NB4 (cell line): ENCODE data around the gene EIF4B.

Source experiments
- MYC ChIP-seq: IDR thresholded peaks from 2 replicates; pipeline ENCODE4 v1.6.1; 2011; ENCODE audit warnings: low read depth, low read length
- POLR2A ChIP-seq: IDR thresholded peaks from 2 replicates; pipeline ENCODE4 v1.6.1; 2011; ENCODE audit warnings: mild to moderate bottlenecking; ENCODE audit not compliant: insufficient read length; ENCODE audit errors: extremely low read depth
- TF ChIP-seq, protein P1 (sequence below): IDR thresholded peaks from one replicate; pipeline ENCODE4 v1.5.1; 2012; ENCODE audit warnings: low read depth, low read length
- TF ChIP-seq, protein P2 (sequence below): IDR thresholded peaks from 2 replicates; pipeline ENCODE4 v1.6.1; 2011; ENCODE audit warnings: low read depth, low read length

DNA sequence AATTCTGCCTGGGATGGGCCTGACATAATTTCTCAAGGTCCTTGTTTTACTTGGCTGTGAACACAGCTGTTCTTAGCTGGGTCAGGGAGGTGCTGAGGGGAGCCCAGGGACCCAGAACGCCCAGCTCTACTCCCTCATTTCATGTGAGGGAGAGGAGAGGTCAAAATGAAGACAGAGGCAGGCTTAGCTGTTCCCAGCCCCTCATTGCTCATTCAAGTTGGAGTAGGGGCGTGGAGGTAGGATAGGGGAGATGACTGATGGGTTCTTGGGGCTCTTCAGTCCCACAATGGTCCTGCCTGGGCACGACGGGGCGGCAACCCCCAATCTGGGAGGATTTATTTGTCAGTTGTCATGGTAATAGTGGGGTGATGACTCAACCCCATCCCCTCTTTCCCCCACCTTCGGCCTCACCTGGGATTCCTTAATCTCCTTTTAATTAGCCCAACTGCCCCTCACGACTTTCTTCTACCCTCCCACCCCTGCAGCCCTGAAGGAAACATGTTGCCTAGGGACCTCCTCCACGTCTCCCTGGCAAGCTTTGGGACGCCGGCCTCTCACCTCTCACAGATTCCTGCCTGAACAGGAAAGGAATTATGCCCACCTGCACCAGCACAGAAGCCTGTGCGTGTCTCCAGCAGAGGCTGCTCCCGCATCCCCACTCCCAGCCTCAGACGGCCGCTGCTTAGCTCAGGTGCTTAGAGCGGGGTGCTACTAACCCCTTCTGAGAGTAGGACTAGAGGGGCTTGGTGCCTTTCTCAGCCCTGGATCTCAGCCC is 62.7 kb downstream of the EIF4B start:
- TF ChIP-seq MYC: no peak
- TF ChIP-seq, protein P1, sequence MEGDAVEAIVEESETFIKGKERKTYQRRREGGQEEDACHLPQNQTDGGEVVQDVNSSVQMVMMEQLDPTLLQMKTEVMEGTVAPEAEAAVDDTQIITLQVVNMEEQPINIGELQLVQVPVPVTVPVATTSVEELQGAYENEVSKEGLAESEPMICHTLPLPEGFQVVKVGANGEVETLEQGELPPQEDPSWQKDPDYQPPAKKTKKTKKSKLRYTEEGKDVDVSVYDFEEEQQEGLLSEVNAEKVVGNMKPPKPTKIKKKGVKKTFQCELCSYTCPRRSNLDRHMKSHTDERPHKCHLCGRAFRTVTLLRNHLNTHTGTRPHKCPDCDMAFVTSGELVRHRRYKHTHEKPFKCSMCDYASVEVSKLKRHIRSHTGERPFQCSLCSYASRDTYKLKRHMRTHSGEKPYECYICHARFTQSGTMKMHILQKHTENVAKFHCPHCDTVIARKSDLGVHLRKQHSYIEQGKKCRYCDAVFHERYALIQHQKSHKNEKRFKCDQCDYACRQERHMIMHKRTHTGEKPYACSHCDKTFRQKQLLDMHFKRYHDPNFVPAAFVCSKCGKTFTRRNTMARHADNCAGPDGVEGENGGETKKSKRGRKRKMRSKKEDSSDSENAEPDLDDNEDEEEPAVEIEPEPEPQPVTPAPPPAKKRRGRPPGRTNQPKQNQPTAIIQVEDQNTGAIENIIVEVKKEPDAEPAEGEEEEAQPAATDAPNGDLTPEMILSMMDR: no peak
- TF ChIP-seq, protein P2, sequence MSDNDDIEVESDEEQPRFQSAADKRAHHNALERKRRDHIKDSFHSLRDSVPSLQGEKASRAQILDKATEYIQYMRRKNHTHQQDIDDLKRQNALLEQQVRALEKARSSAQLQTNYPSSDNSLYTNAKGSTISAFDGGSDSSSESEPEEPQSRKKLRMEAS: no peak
- no peak for TF ChIP-seq POLR2A
